ENCODE data around the gene BMP10. TPM values are rescaled to one million over a fixed set of nuclear protein-coding genes. Genes with fewer than 3 reads are reported as not detected.

Gene BMP10
- total and polyA plus RNA-seq, 2 of the 13 experiments (the other 11 are each of a cell fraction or from before 2014, with no cell fraction given): not detected

DNA sequence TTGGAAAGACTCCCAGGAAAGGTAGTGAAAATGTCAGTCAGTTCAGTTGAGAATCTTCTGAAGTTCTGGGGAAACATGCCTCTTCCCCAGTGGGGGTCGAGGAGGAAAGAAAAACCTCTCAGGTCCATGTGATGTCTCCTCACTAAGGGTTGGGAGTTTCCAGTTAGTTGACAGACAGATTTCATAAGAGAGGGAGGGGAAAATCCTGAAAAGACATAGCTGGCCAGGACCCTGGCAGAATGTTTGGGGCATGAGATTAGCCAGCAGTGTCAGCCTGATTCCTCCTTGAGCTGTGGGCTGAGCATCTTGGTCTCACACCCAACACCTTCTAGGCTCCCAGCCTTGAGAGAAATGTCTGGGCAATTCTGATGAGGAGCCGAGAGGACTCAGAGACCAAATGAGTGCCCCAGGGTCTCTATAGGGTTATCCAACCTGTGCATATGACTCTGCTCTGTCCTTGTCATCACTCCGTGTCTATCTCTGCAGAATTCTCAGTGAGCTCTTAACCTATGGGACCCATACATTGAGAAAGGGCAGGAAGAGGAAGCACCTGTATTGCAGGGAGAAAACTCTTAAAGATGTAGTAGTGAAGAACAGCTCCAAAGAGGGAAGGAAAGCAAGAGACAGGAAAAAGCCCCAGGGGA, 13.9 kb downstream of the BMP10 start (continued):
- TF ChIP-seq, protein P1, sequence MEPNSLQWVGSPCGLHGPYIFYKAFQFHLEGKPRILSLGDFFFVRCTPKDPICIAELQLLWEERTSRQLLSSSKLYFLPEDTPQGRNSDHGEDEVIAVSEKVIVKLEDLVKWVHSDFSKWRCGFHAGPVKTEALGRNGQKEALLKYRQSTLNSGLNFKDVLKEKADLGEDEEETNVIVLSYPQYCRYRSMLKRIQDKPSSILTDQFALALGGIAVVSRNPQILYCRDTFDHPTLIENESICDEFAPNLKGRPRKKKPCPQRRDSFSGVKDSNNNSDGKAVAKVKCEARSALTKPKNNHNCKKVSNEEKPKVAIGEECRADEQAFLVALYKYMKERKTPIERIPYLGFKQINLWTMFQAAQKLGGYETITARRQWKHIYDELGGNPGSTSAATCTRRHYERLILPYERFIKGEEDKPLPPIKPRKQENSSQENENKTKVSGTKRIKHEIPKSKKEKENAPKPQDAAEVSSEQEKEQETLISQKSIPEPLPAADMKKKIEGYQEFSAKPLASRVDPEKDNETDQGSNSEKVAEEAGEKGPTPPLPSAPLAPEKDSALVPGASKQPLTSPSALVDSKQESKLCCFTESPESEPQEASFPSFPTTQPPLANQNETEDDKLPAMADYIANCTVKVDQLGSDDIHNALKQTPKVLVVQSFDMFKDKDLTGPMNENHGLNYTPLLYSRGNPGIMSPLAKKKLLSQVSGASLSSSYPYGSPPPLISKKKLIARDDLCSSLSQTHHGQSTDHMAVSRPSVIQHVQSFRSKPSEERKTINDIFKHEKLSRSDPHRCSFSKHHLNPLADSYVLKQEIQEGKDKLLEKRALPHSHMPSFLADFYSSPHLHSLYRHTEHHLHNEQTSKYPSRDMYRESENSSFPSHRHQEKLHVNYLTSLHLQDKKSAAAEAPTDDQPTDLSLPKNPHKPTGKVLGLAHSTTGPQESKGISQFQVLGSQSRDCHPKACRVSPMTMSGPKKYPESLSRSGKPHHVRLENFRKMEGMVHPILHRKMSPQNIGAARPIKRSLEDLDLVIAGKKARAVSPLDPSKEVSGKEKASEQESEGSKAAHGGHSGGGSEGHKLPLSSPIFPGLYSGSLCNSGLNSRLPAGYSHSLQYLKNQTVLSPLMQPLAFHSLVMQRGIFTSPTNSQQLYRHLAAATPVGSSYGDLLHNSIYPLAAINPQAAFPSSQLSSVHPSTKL (CRISPR knock-in tag; IDR thresholded peaks at IDR 0.05): no peak
- no peak for TF ChIP-seq ZNF839 (CRISPR knock-in tag; IDR thresholded peaks at IDR 0.05; ENCODE audit: borderline replicate concordance)
- no peak for TF ChIP-seq ATF7 (IDR thresholded peaks at IDR 0.05)
- no peak for TF ChIP-seq ATF7 (CRISPR knock-in tag; IDR thresholded peaks at IDR 0.05)
- no peak for TF ChIP-seq ZNF782 (CRISPR knock-in tag; IDR thresholded peaks at IDR 0.05; ENCODE audit: borderline replicate concordance)
- TF ChIP-seq CC2D1A (CRISPR knock-in tag; IDR thresholded peaks at IDR 0.05): no peak

DNA sequence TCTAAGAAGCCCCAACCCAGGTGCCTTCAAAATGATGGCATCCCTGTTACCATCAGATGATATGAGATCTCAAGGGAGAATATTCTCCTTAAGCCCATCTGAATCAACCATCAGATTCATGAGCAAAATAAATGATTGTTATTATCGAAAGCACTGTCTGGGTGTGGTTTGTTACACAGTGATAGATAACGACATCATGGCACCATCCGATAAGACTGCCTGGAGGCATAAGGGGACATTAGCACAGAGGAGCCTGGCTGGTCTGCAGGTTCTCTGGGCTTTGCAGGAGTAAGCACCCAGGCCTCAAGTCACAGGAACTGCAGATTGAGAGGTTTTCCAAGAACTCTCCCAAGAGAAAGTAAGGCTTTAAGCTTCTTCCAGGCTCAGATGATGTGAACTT, 15.6 kb downstream of the BMP10 start:
- no peaks in the 10 kb centered on the region for H3K9me3 ChIP-seq (ENCODE audit: low read length)
- no peaks in the 10 kb centered on the region for H3K36me3 ChIP-seq (replicated peaks in 1 of 2; ENCODE audit: control insufficient read depth in 1 of 2, insufficient read depth in 2 of 2, low read length in 2 of 2)
- intact Hi-C loops (cut with micrococcal nuclease; ENCODE audit: unreplicated experiment): no loop called here

More for the DNA sequence above, 15.6 kb downstream of the BMP10 start:
- H4K20me1 ChIP-seq (ENCODE audit: insufficient read depth, low read length): no peaks in the 10 kb centered on the region
- ChIA-PET CTCF (ENCODE audit: low intra/inter-chr PET ratio, low total read pairs) (no interaction called here), POLR2A (no interaction called here)
- no peak overlapping the region for H3K4me3 ChIP-seq (replicated peaks in 1 of 3; ENCODE audit: insufficient read depth in 1 of 3, low read depth in 2 of 3, low read length in 3 of 3)
- TF ChIP-seq ZNF253 (CRISPR knock-in tag; IDR thresholded peaks at IDR 0.05; ENCODE audit: borderline replicate concordance): no peak
- no peak for TF ChIP-seq HOXA9 (CRISPR knock-in tag; IDR thresholded peaks at IDR 0.05; ENCODE audit: borderline replicate concordance)
- TF ChIP-seq ATM (IDR thresholded peaks at IDR 0.05; ENCODE audit: borderline replicate concordance): no peak
- no peak for TF ChIP-seq SP4 (CRISPR knock-in tag; IDR thresholded peaks at IDR 0.05)
- H3K4me1 ChIP-seq (ENCODE audit: insufficient read depth, low read length): no peaks in the 10 kb centered on the region
- no TSS peak for BruUV-seq (replicated peaks)
- H3K4me2 ChIP-seq (ENCODE audit: low read depth, low read length): no peak overlapping the region
- no peak overlapping the region for H3K9ac ChIP-seq (ENCODE audit: insufficient read depth, low read depth, low read length)
- DNase-seq (ENCODE audit: low spot score) (no peak), FAIRE-seq (no peak), ATAC-seq (no peak)
- 20% methylated on average over 3 of the region's 3 CpGs for WGBS (ENCODE audit: low lambda C conversion rate)
- H3K27me3 ChIP-seq (ENCODE audit: control insufficient read depth in 1 of 2, insufficient read depth in 2 of 2, low read length in 2 of 2): peaks cover 0 to 36% of the 10 kb centered on the region in 2 experiments; a peak in 3 of 5 replicates
- H3K79me2 ChIP-seq (ENCODE audit: insufficient read depth, low read length): no peaks in the 10 kb centered on the region
- no peak overlapping the region for H2AFZ ChIP-seq (ENCODE audit: low read length)
- in situ Hi-C loops (cut with HindIII; ENCODE audit: extremely low pct_ligation_motif_present, low pct_unique_long_range_greater_than_20kb): no loop called here
- no peak overlapping the region for H3K27ac ChIP-seq (ENCODE audit: extremely low read length, insufficient read depth, low read length)

Data from HepG2 (cell line).